ENCODE data around the gene AOPEP. TPM values are rescaled to one million over a fixed set of nuclear protein-coding genes. Genes with fewer than 3 reads are reported as not detected.

Gene AOPEP
- total RNA-seq, 1 donor from 2014 or later, result 175 TPM

DNA sequence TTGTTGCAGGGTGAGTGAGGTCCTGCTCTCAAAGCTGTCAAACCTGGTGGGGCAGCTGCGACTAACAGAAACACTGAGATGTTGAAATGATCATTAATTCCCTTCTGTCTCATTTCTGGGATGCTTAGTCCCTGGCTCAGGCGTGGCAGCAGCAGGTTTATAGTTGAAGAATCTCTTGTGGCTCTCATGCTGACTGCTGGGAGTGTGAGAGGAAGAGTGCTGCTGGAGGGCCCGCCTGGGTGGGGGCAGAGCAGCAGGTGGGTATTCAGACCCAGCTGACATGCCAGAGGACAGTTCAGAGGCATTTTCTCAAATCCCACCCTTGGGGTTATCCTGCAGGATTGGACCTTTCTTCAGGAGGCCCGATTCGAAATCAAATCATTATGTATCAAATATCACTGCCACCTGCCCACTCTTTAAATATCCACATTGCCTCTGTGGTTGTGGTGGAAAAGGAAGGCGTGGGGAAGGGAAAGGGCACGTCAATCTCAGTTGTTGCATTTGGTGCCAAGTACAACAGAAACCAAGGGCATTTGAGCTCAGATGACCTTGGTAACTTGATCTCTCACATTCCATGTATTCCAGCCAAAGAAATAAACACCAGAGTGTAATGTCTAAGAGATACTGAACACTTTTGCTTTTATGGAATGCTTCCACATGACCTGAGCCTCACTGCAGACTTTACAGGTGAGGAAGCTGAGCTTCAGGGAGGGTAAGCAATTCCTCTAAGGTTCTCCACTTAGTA lies 224.3 kb downstream of the AOPEP start:
- H3K9me3 ChIP-seq (replicated peaks), result no peaks in the 10 kb centered on the region
- intact Hi-C loops (cut with micrococcal nuclease), result no loop called here
- H3K27me3 ChIP-seq (ENCODE audit: low read depth), result no peaks in the 10 kb centered on the region
- H3K27ac ChIP-seq (replicated peaks), result peak overlapping the region; percentile 82
- DNase-seq, result no peak
- H3K36me3 ChIP-seq, result no peaks in the 10 kb centered on the region
- no peak overlapping the region for H3K4me3 ChIP-seq
- TF ChIP-seq, protein P1, sequence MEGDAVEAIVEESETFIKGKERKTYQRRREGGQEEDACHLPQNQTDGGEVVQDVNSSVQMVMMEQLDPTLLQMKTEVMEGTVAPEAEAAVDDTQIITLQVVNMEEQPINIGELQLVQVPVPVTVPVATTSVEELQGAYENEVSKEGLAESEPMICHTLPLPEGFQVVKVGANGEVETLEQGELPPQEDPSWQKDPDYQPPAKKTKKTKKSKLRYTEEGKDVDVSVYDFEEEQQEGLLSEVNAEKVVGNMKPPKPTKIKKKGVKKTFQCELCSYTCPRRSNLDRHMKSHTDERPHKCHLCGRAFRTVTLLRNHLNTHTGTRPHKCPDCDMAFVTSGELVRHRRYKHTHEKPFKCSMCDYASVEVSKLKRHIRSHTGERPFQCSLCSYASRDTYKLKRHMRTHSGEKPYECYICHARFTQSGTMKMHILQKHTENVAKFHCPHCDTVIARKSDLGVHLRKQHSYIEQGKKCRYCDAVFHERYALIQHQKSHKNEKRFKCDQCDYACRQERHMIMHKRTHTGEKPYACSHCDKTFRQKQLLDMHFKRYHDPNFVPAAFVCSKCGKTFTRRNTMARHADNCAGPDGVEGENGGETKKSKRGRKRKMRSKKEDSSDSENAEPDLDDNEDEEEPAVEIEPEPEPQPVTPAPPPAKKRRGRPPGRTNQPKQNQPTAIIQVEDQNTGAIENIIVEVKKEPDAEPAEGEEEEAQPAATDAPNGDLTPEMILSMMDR (IDR thresholded peaks at IDR 0.05; ENCODE audit: borderline replicate concordance), result no peak
- H3K4me1 ChIP-seq, result peaks cover 64% of the 10 kb centered on the region

DNA sequence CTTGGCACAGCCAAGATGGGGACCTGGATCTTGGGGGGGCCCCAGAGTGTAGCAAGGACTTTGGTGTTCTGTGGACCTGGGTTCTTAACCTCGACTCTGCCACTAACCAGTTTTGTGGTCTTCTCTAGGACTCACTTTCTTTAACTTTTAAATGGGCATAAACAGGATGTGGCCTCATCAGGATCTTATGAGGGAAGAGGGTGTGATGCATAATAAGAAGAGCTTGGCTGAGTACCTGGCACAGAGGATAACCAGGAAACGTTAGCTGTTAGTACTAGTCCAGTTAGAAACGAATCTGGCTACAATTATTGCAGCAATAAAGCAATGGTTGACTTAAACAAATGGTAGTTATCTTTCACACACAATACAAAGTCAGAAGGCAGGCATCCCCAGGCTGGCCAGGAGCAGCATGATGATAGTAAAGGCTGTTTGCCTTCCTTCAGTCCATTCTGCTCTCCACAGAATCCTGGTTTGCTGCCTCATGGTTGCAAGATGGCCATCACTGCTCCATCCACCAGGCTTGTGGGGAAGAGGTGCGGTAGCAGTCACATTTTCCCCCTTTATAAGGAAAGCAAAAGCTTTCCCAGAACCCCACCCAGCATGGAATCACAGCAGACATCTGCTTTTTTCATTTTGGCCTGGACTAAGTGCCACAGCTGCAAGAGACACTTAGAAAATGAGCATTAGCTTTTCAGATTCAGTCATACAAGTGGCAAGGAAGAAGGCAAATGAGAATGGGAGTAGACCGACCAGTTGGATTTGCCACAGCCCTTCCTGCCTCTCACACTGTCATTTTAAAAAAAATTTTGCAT lies 225.0 kb downstream of the AOPEP start:
- DNase-seq, result no peak
- TF ChIP-seq, protein P1 (IDR thresholded peaks at IDR 0.05; ENCODE audit: borderline replicate concordance), result no peak
- H3K4me3 ChIP-seq, result no peak overlapping the region
- intact Hi-C loops (cut with micrococcal nuclease), result no loop called here
- peak overlapping the region; percentile 82 for H3K27ac ChIP-seq (replicated peaks)
- H3K36me3 ChIP-seq, result peaks cover 7% of the 10 kb centered on the region
- no peaks in the 10 kb centered on the region for H3K9me3 ChIP-seq (replicated peaks)
- peaks cover 57% of the 10 kb centered on the region for H3K4me1 ChIP-seq
- H3K27me3 ChIP-seq (ENCODE audit: low read depth), result no peaks in the 10 kb centered on the region

DNA sequence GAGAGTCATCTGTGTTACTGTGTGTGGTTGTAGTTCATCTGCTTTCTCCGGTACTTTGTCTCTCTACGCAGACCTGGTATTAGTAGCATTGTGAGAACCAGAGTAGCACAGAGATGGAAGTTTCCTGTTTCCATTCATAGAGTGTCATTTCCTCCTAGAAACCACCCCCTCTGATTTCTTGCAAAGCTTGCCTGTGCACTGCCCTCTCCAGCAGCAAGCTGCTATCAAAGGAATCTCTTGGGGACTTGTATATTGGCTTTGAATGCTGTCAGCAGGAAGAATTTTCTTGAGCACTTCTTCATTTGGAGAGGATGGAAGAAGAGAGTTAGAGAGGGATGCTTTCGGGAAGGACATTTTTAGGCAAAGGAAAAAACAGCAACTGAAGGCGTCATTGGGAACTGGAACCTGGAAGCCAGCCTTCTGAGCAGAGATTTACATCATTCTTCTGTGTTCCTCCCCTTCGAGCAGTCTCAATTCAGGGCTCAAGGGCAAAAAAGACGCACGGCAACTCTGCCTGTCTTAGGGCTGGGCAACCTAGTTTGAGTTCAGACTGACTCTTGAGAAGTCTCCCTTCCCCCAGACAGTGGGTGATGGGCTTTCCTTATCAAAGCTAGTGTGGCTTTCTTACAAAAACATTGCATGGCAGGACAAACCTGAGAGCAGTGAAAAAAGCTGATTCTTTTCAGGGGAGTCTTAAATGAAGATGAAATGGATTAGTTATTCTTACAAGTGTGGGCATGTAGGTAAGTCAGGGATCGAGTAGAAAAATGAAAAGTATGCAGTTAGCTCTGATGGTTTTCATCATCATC lies 226.3 kb downstream of the AOPEP start:
- Histone ChIP-seq H3K36me3 (peaks cover 7% of the 10 kb centered on the region), H3K27me3 (ENCODE audit: low read depth) (no peaks in the 10 kb centered on the region), H3K4me3 (peak overlapping the region; percentile 9), H3K27ac (replicated peaks) (peak overlapping the region; percentile 82), H3K4me1 (peaks cover 57% of the 10 kb centered on the region), H3K9me3 (replicated peaks) (no peaks in the 10 kb centered on the region)
- intact Hi-C loops (cut with micrococcal nuclease), result no loop called here
- no peak for DNase-seq
- TF ChIP-seq, protein P1 (IDR thresholded peaks at IDR 0.05; ENCODE audit: borderline replicate concordance), result no peak

DNA sequence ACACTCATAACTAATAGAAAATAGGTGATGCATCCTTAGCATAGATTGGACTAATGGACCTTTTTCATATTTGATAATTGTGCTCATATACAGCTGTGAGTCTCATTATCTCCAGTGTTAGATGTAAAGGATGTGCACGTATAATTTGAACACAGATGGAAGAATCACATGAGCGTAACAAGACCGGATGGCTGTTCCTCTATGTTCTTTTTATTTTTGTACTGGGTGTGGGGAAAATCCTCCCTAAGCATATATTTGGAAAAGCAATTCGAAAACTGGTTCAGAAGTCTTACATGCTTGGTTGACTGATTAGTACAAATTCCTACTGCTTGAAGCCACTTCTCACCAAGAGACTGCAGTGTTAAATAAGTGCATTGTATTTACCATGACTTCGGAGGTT lies 230.2 kb downstream of the AOPEP start:
- Histone ChIP-seq H3K9me3 (replicated peaks) (no peaks in the 10 kb centered on the region), H3K36me3 (peaks cover 7% of the 10 kb centered on the region), H3K4me3 (no peak overlapping the region), H3K27me3 (ENCODE audit: low read depth) (no peaks in the 10 kb centered on the region), H3K27ac (replicated peaks) (no peak overlapping the region), H3K4me1 (peaks cover 22% of the 10 kb centered on the region)
- TF ChIP-seq, protein P1 (IDR thresholded peaks at IDR 0.05; ENCODE audit: borderline replicate concordance), result no peak
- DNase-seq, result no peak
- intact Hi-C loops (cut with micrococcal nuclease), result no loop called here

DNA sequence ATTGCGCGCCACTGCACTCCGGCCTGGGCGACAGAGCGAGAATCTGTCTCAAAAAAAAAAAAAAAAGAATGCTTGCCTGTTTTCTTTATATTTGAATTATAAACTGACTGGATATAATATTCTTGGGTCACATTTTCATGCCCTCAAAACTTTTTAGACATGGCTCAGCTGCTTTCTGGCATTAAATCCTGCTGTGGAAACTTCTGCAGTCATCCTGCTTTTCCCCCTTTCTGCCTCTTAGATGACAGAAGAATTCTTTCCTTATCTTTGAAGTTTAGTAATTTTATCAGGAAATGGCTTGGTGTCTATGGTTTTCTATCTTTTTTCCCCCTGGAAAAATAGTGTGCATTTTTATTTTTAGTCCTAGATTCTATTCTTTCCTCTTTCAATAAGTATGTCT lies 234.5 kb downstream of the AOPEP start:
- intact Hi-C loops (cut with micrococcal nuclease), result no loop called here
- Histone ChIP-seq H3K36me3 (peaks cover 6% of the 10 kb centered on the region), H3K27ac (replicated peaks) (no peak overlapping the region), H3K4me1 (no peaks in the 10 kb centered on the region), H3K4me3 (no peak overlapping the region), H3K9me3 (replicated peaks) (no peaks in the 10 kb centered on the region), H3K27me3 (ENCODE audit: low read depth) (no peaks in the 10 kb centered on the region)
- DNase-seq, result no peak
- TF ChIP-seq, protein P1 (IDR thresholded peaks at IDR 0.05; ENCODE audit: borderline replicate concordance), result no peak
